H9 (cell line): ENCODE measurements around the gene IL20. TPM values are rescaled to one million over a fixed set of nuclear protein-coding genes. Genes with fewer than 3 reads are reported as not detected.

Source experiments
- DNase-seq: peaks from one replicate; pipeline ENCODE4 v3.0.0-alpha.2; 2017
- H2AFZ ChIP-seq: one replicate; pipeline ENCODE4 v1.6.1; 2013; ENCODE audit warnings: mild to moderate bottlenecking, low read length, control low read depth, moderate library complexity
- H2AK5ac ChIP-seq: 2 replicates; pipeline ENCODE4 v1.6.1; 2013; ENCODE audit warnings: low read length, control low read depth, mixed read lengths; ENCODE audit not compliant: insufficient read length
- H2BK120ac ChIP-seq: one replicate; pipeline ENCODE4 v1.6.1; 2013; ENCODE audit warnings: low read depth, mild to moderate bottlenecking, low read length, control low read depth, inconsistent platforms; ENCODE audit not compliant: poor library complexity, severe bottlenecking
- H2BK12ac ChIP-seq: 2 replicates; pipeline ENCODE4 v1.6.1; 2013; ENCODE audit warnings: low read length, control low read depth, mixed read lengths, low read depth; ENCODE audit not compliant: insufficient read length
- H2BK15ac ChIP-seq: 2 replicates; pipeline ENCODE4 v1.6.1; 2013; ENCODE audit warnings: low read depth, low read length, control low read depth
- H2BK20ac ChIP-seq: one replicate; pipeline ENCODE4 v1.6.1; 2013; ENCODE audit warnings: low read depth, mild to moderate bottlenecking, low read length, control low read depth, inconsistent platforms; ENCODE audit not compliant: poor library complexity, severe bottlenecking
- H2BK5ac ChIP-seq: 2 replicates; pipeline ENCODE4 v1.6.1; 2013; ENCODE audit warnings: low read length, control low read depth, mixed read lengths; ENCODE audit not compliant: insufficient read length
- H3K14ac ChIP-seq: 2 replicates; pipeline ENCODE4 v1.6.1; 2013; ENCODE audit warnings: low read length, control low read depth; ENCODE audit not compliant: insufficient read depth
- H3K18ac ChIP-seq: 2 replicates; pipeline ENCODE4 v1.6.1; 2013; ENCODE audit warnings: low read depth, mild to moderate bottlenecking, mixed read lengths, low read length, control low read depth; ENCODE audit not compliant: insufficient read length
- H3K23ac ChIP-seq: 2 replicates; pipeline ENCODE4 v1.6.1; 2013; ENCODE audit warnings: low read length, control low read depth, mixed read lengths, low read depth; ENCODE audit not compliant: insufficient read length
- H3K23me2 ChIP-seq: 2 replicates; pipeline ENCODE4 v1.6.1; 2013; ENCODE audit warnings: low read depth, mild to moderate bottlenecking, mixed read lengths, low read length, control low read depth; ENCODE audit not compliant: insufficient read length, poor library complexity, severe bottlenecking
- H3K27ac ChIP-seq: 2 replicates; pipeline ENCODE4 v1.5.1; 2013; ENCODE audit warnings: low read length, control low read depth, mixed read lengths, low read depth; ENCODE audit not compliant: insufficient read length
- H3K27me3 ChIP-seq: 2 replicates; pipeline ENCODE4 v1.6.1; 2013; ENCODE audit warnings: low read length, control low read depth, inconsistent platforms; ENCODE audit not compliant: insufficient read depth
- H3K4ac ChIP-seq: 2 replicates; pipeline ENCODE4 v1.6.1; 2013; ENCODE audit warnings: low read depth, mild to moderate bottlenecking, control low read depth, inconsistent platforms, low read length, moderate library complexity
- H3K4me1 ChIP-seq: 2 replicates; pipeline ENCODE4 v1.6.1; 2013; ENCODE audit warnings: low read length, control low read depth, inconsistent platforms; ENCODE audit not compliant: insufficient read depth
- H3K4me2 ChIP-seq: 2 replicates; pipeline ENCODE4 v1.6.1; 2013; ENCODE audit warnings: low read length, control low read depth, mixed read lengths; ENCODE audit not compliant: insufficient read length, insufficient read depth
- H3K56ac ChIP-seq: 2 replicates; pipeline ENCODE4 v1.6.1; 2013; ENCODE audit warnings: low read depth, mild to moderate bottlenecking, mixed read lengths, low read length, control low read depth; ENCODE audit not compliant: insufficient read length
- H3K79me1 ChIP-seq: 2 replicates; pipeline ENCODE4 v1.6.1; 2013; ENCODE audit warnings: low read depth, mild to moderate bottlenecking, moderate library complexity, low read length, control low read depth, inconsistent platforms; ENCODE audit not compliant: insufficient read depth, poor library complexity, severe bottlenecking
- H3K79me2 ChIP-seq: 2 replicates; pipeline ENCODE4 v1.6.1; 2013; ENCODE audit warnings: low read length, control low read depth, inconsistent platforms; ENCODE audit not compliant: insufficient read depth
- H3K9ac ChIP-seq: 2 replicates; pipeline ENCODE4 v1.6.1; 2013; ENCODE audit warnings: low read length, control low read depth, mixed read lengths; ENCODE audit not compliant: insufficient read length; ENCODE audit errors: extremely low read depth
- H3K9me3 ChIP-seq: one replicate; pipeline ENCODE4 v1.6.1; 2013; ENCODE audit warnings: low read depth, low read length, inconsistent platforms; ENCODE audit not compliant: control insufficient read depth
- H3T11ph ChIP-seq: one replicate; pipeline ENCODE4 v1.6.1; 2013; ENCODE audit warnings: mild to moderate bottlenecking, low read length, control low read depth, inconsistent platforms
- H4K20me1 ChIP-seq: one replicate; pipeline ENCODE4 v1.6.1; 2013; ENCODE audit not compliant: control insufficient read depth, insufficient read length, insufficient read depth
- H4K5ac ChIP-seq: 2 replicates; pipeline ENCODE4 v1.6.1; 2013; ENCODE audit warnings: low read depth, mild to moderate bottlenecking, mixed read lengths, low read length, control low read depth; ENCODE audit not compliant: insufficient read length
- H4K8ac ChIP-seq: replicated peaks from 2 replicates; pipeline ENCODE4 v1.6.1; 2013; ENCODE audit warnings: low read length, control low read depth, mixed read lengths, low read depth; ENCODE audit not compliant: insufficient read length
- H4K91ac ChIP-seq: 2 replicates; pipeline ENCODE4 v1.6.1; 2013; ENCODE audit warnings: low read depth, mild to moderate bottlenecking, moderate library complexity, mixed read lengths, low read length, control low read depth; ENCODE audit not compliant: insufficient read length
- H3K27ac Mint-ChIP-seq, 3 experiments: 2 replicates in 2 of 3; 3 replicates in 1 of 3; pipeline ENCODE4 v1.8.0; 2020 to 2021; ENCODE audit warnings: mixed read lengths in 3 of 3, mild to moderate bottlenecking in 1 of 3, moderate library complexity in 1 of 3
- H3K27me3 Mint-ChIP-seq: 2 replicates; pipeline ENCODE4 v1.8.0; 2021; ENCODE audit warnings: low read depth, mild to moderate bottlenecking, moderate library complexity, mixed read lengths
- H3K36me3 Mint-ChIP-seq, 3 experiments: 2 replicates in 2 of 3; 3 replicates in 1 of 3; pipeline ENCODE4 v1.8.0; 2020 to 2021; ENCODE audit warnings: low read depth in 3 of 3, mixed read lengths in 3 of 3; ENCODE audit not compliant: insufficient read depth in 1 of 3
- H3K4me1 Mint-ChIP-seq, 2 experiments: 2 replicates each; pipeline ENCODE4 v1.8.0; 2020; ENCODE audit warnings: mixed read lengths in 2 of 2
- H3K4me3 Mint-ChIP-seq, 2 experiments: 2 replicates in 1 of 2; 3 replicates in 1 of 2; pipeline ENCODE4 v1.8.0; 2020 to 2021; ENCODE audit warnings: mild to moderate bottlenecking in 2 of 2, mixed read lengths in 2 of 2, moderate library complexity in 1 of 2
- H3K9me3 Mint-ChIP-seq, 2 experiments: 2 replicates in 1 of 2; 3 replicates in 1 of 2; pipeline ENCODE4 v1.8.0; 2020; ENCODE audit warnings: mild to moderate bottlenecking in 2 of 2, mixed read lengths in 2 of 2, moderate library complexity in 1 of 2
- CTCF ChIP-seq: fragments of 200-600 bp; sonication (generic); conservative IDR thresholded peaks from 3 replicates; pipeline ENCODE4 v1.8.0; 2021; ENCODE audit warnings: antibody characterized with exemption, mild to moderate bottlenecking
- WGBS: extraction: QIAGEN DNeasy Blood & Tissue Kit; methylation state at CpG from one replicate; pipeline ENCODE4 v1.1.7; 2013; ENCODE audit warnings: missing lambda C conversion rate, low lambda C conversion rate, mixed read lengths; ENCODE audit not compliant: insufficient read length; ENCODE audit errors: extremely low coverage; 5-methylcytosine and 5-hydroxymethylcytosine counted together
- long read RNA-seq: library from polyadenylated mRNA; unstranded; transcript quantifications from one replicate; pipeline ENCODE4 v2.0.0, GENCODE V29; 2020
- total RNA-seq: library from RNA; stranded (reverse); gene quantifications from 2 replicates; pipeline ENCODE4 v1.2.1, GENCODE V29; 2021

The IL20 gene
- total RNA-seq = not detected in 2 replicates
- long read RNA-seq = 0 reads

GRCh38 chr1:206864939-206865671, at the start of gene IL20:
Gene IL20 (plus strand): TSS chr1:206865623. CDS start chr1:206865853, 230 bp downstream.
- Mint-ChIP-seq H3K4me3 (no peak within 1 kb of the TSS), H3K27me3 (peaks cover 43% of the 10 kb centered on the region), H3K36me3 (no peaks in the 10 kb centered on the region), H3K4me1 (no peaks in the 10 kb centered on the region; a peak in 1 of 4 replicates), H3K27ac (no peak within 1 kb of the TSS), H3K9me3 (no peaks in the 10 kb centered on the region)
- Histone ChIP-seq H3K27ac (no peak within 1 kb of the TSS), H3K23me2 (no peaks in the 10 kb centered on the region), H3K9ac (no peak within 1 kb of the TSS), H2BK15ac (no peak within 1 kb of the TSS), H4K91ac (no peak within 1 kb of the TSS), H3K14ac (no peak within 1 kb of the TSS), H2BK12ac (no peak within 1 kb of the TSS), H2BK20ac (no peak within 1 kb of the TSS), H3K18ac (no peak within 1 kb of the TSS), H3K56ac (no peak within 1 kb of the TSS), H3K4me1 (no peaks in the 10 kb centered on the region), H4K8ac (no peak within 1 kb of the TSS), H3T11ph (no peak within 1 kb of the TSS), H3K27me3 (no peaks in the 10 kb centered on the region), H2AK5ac (no peak within 1 kb of the TSS), H3K23ac (no peak within 1 kb of the TSS), H2AFZ (no peak within 1 kb of the TSS), H3K79me2 (0 out of 2 replicates have a peak, but pooled peaks cover 1% of the 10 kb centered on the region), H3K9me3 (no peaks in the 10 kb centered on the region), H4K20me1 (no peaks in the 10 kb centered on the region), H3K4me2 (no peak within 1 kb of the TSS), H2BK120ac (no peak within 1 kb of the TSS), H3K79me1 (no peaks in the 10 kb centered on the region), H4K5ac (no peak within 1 kb of the TSS), H2BK5ac (no peak within 1 kb of the TSS), H3K4ac (no peak within 1 kb of the TSS)
- DNase-seq = peak; percentile 82
- TF ChIP-seq CTCF = peak; percentile 97
- no CpG with 5 or more reads among the region's 19 CpGs for WGBS
